Measurements from ENCODE around the gene AGPAT3. TPM values are rescaled to one million over a fixed set of nuclear protein-coding genes. Genes with fewer than 3 reads are reported as not detected.

AGPAT3 gene
- total and polyA plus RNA-seq, 2 donors (not counting 3 experiments of a cell fraction or from before 2014, with no cell fraction given): 39.9 to 76.7 TPM

- Histone ChIP-seq H3K9me1 (replicated peaks; ENCODE audit: control insufficient read depth, extremely low read depth, insufficient read depth, low read length) (no peaks in the 10 kb centered on the region), H3K9me3 (replicated peaks; ENCODE audit: control insufficient read depth, insufficient read depth, low read length) (no peaks in the 10 kb centered on the region), H2AFZ (ENCODE audit: low read depth, low read length) (no peak overlapping the region), H3K27me3 (ENCODE audit: control insufficient read depth in 2 of 2, insufficient read depth in 2 of 2, low read length in 2 of 2) (no peaks in the 10 kb centered on the region), H3K4me3 (replicated peaks in 1 of 3; ENCODE audit: insufficient read depth in 1 of 3, low read depth in 1 of 3, low read length in 3 of 3) (no peak overlapping the region), H3K9ac (replicated peaks; ENCODE audit: extremely low read depth, insufficient read depth, low read length) (no peak overlapping the region), H3K36me3 (ENCODE audit: control insufficient read depth in 2 of 2, extremely low read depth in 1 of 2, insufficient read depth in 2 of 2, low read length in 2 of 2) (peaks cover 0 to 10% of the 10 kb centered on the region in 2 experiments), H4K20me1 (replicated peaks; ENCODE audit: control insufficient read depth, extremely low read depth, insufficient read depth, low read length) (no peaks in the 10 kb centered on the region), H3K79me2 (ENCODE audit: control insufficient read depth, insufficient read depth, low read length) (no peaks in the 10 kb centered on the region), H3K4me2 (ENCODE audit: insufficient read depth, low read length) (no peak overlapping the region), H3K4me1 (ENCODE audit: control insufficient read depth, extremely low read depth, insufficient read depth, low read length) (peaks cover 4% of the 10 kb centered on the region), H3K27ac (ENCODE audit: insufficient read depth, low read depth, low read length) (no peak overlapping the region)
- TF ChIP-seq POLR2AphosphoS5 (IDR thresholded peaks at IDR 0.05; ENCODE audit: insufficient read depth, low read depth, low read length) (no peak), FOS (IDR thresholded peaks at IDR 0.05; ENCODE audit: borderline replicate concordance, insufficient read depth, low read length) (no peak), CTCF (IDR thresholded peaks at IDR 0.05; ENCODE audit: extremely low read depth in 1 of 2, insufficient read depth in 1 of 2, low read depth in 1 of 2, low read length in 2 of 2) (no peak), EZH2 (IDR thresholded peaks at IDR 0.05; ENCODE audit: borderline replicate concordance, low read depth, low read length, severe bottlenecking) (no peak), GATA2 (IDR thresholded peaks at IDR 0.05; ENCODE audit: insufficient read depth, insufficient read length, low read depth, low read length) (no peak)
- dilution Hi-C loops (cut with MboI; ENCODE audit: extremely low pct_ligation_motif_present, low sequenced_read_pairs) (no loop called here), intact Hi-C loops (cut with micrococcal nuclease) (no loop called here)
- FAIRE-seq (no peak), DNase-seq (ENCODE audit: low read depth, low spot score) (no peak)
- CTCF ChIA-PET: interaction anchor here (1.4 to 1.8 kb wide), 3 partner anchors 14 to 22 kb away, joined by 3 to 8 read pairs (median 6); no protein-coding TSS in a partner anchor
- POLR2A ChIA-PET: no interaction called here
- no TSS peak for BruUV-seq (replicated peaks)
These were observed 96.4 kb downstream of the AGPAT3 start for GRCh38 chr21:43961382-43961909.
